Measurements from ENCODE around the gene CTDP1. TPM values are rescaled to one million over a fixed set of nuclear protein-coding genes. Genes with fewer than 3 reads are reported as not detected.

CTDP1 gene
- total and polyA plus RNA-seq, 9 of the 15 experiments (the other 6 are each of a cell fraction or from before 2014, with no cell fraction given), result 0.07 to 19.2 (median 4.0) TPM

- Histone ChIP-seq H3K4me2 (ENCODE audit: insufficient read depth, low read length) (no peak overlapping the region), H3K36me3 (ENCODE audit: control insufficient read depth, insufficient read depth, low read length) (no peaks in the 10 kb centered on the region), H3K79me2 (ENCODE audit: control insufficient read depth, insufficient read depth, low read length) (no peaks in the 10 kb centered on the region), H3K4me3 (no peak overlapping the region), H3K9ac (ENCODE audit: insufficient read depth in 1 of 2, low read depth in 2 of 2, low read length in 2 of 2) (no peak overlapping the region), H3K4me1 (replicated peaks in 1 of 2; ENCODE audit: control insufficient read depth in 2 of 2, insufficient read depth in 2 of 2, low read length in 2 of 2) (peaks cover 0 to 4% of the 10 kb centered on the region in 2 experiments; a peak in 3 of 5 replicates), H3K9me1 (ENCODE audit: control insufficient read depth, insufficient read depth, low read length) (no peaks in the 10 kb centered on the region), H3K27me3 (ENCODE audit: control insufficient read depth in 2 of 2, insufficient read depth in 2 of 2, low read length in 2 of 2) (peaks cover 24 to 60% of the 10 kb centered on the region in 2 experiments; a peak in 4 of 5 replicates), H3K27ac (ENCODE audit: extremely low read depth, low read depth, low read length) (no peak overlapping the region), H3K9me3 (replicated peaks; ENCODE audit: control insufficient read depth, insufficient read depth, low read depth, low read length) (no peaks in the 10 kb centered on the region), H4K20me1 (replicated peaks; ENCODE audit: control insufficient read depth, insufficient read depth, low read length) (no peaks in the 10 kb centered on the region), H2AFZ (ENCODE audit: low read depth, low read length) (no peak overlapping the region)
- intact Hi-C loops (cut with micrococcal nuclease), result no loop called here
- ATAC-seq (no peak), DNase-seq (ENCODE audit: extremely low read depth in 1 of 4, low spot score in 3 of 4) (no peak), FAIRE-seq (no peak)
- in situ Hi-C loops (cut with MboI), result no loop called here
- WGBS (ENCODE audit: insufficient coverage, low coverage, missing lambda C conversion rate), result 15% methylated on average over 22 of the region's 46 CpGs
- ChIA-PET CTCF (ENCODE audit: low intra/inter-chr PET ratio) (no interaction called here), POLR2A (no interaction called here)
- no TSS peak for BruUV-seq (replicated peaks)
- TF ChIP-seq ZNF707 (CRISPR knock-in tag; conservative IDR thresholded peaks at IDR 0.05) (no peak), MAFK (IDR thresholded peaks at IDR 0.05; ENCODE audit: low read length) (no peak), E2F5 (CRISPR knock-in tag; IDR thresholded peaks at IDR 0.05) (no peak), ILF3 (IDR thresholded peaks at IDR 0.05; ENCODE audit: borderline replicate concordance) (no peak), ZNF174 (CRISPR knock-in tag; IDR thresholded peaks at IDR 0.05) (no peak), ZNF395 (CRISPR knock-in tag; IDR thresholded peaks at IDR 0.05) (no peak), TBL1XR1 (IDR thresholded peaks at IDR 0.05; ENCODE audit: low read length in 2 of 2) (no peak)
- TF ChIP-seq, protein P1, sequence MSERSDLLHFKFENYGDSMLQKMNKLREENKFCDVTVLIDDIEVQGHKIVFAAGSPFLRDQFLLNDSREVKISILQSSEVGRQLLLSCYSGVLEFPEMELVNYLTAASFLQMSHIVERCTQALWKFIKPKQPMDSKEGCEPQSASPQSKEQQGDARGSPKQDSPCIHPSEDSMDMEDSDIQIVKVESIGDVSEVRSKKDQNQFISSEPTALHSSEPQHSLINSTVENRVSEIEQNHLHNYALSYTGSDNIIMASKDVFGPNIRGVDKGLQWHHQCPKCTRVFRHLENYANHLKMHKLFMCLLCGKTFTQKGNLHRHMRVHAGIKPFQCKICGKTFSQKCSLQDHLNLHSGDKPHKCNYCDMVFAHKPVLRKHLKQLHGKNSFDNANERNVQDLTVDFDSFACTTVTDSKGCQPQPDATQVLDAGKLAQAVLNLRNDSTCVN (CRISPR knock-in tag; IDR thresholded peaks at IDR 0.05), result no peak
- TF ChIP-seq, protein P2, sequence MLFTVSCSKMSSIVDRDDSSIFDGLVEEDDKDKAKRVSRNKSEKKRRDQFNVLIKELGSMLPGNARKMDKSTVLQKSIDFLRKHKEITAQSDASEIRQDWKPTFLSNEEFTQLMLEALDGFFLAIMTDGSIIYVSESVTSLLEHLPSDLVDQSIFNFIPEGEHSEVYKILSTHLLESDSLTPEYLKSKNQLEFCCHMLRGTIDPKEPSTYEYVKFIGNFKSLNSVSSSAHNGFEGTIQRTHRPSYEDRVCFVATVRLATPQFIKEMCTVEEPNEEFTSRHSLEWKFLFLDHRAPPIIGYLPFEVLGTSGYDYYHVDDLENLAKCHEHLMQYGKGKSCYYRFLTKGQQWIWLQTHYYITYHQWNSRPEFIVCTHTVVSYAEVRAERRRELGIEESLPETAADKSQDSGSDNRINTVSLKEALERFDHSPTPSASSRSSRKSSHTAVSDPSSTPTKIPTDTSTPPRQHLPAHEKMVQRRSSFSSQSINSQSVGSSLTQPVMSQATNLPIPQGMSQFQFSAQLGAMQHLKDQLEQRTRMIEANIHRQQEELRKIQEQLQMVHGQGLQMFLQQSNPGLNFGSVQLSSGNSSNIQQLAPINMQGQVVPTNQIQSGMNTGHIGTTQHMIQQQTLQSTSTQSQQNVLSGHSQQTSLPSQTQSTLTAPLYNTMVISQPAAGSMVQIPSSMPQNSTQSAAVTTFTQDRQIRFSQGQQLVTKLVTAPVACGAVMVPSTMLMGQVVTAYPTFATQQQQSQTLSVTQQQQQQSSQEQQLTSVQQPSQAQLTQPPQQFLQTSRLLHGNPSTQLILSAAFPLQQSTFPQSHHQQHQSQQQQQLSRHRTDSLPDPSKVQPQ (CRISPR knock-in tag; IDR thresholded peaks at IDR 0.05; ENCODE audit: borderline replicate concordance), result no peak
- TF ChIP-seq, protein P3, sequence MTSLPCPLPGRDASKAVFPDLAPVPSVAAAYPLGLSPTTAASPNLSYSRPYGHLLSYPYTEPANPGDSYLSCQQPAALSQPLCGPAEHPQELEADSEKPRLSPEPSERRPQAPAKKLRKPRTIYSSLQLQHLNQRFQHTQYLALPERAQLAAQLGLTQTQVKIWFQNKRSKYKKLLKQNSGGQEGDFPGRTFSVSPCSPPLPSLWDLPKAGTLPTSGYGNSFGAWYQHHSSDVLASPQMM (CRISPR knock-in tag; IDR thresholded peaks at IDR 0.05), result no peak
These were observed 110.6 kb downstream of the CTDP1 start for GRCh38 chr18:79789901-79790890.
